Measurements from ENCODE around the gene COX4I2.

GRCh38 chr20:31673943-31674463, 36.3 kb downstream of the COX4I2 start:
- TF ChIP-seq CTCF (IDR thresholded peaks at IDR 0.05) (no peak), ZFX (IDR thresholded peaks at IDR 0.05; ENCODE audit: borderline replicate concordance) (no peak)
